Mucosa of gallbladder (tissue), 1 donor: ENCODE data around the gene MRPS17. TPM values are rescaled to one million over a fixed set of nuclear protein-coding genes. Genes with fewer than 3 reads are reported as not detected.
"Not testable (repeated sequence)": the region's sequence is repeated elsewhere in the genome, so short reads cannot be mapped to it uniquely, and the experiment has no call there.

ENCODE experiments used
- DNase-seq: peaks from one replicate; pipeline ENCODE4 v3.0.0-alpha.2; 2020; ENCODE audit warnings: low spot score
- total RNA-seq: library from RNA; stranded (reverse); gene quantifications from one replicate; pipeline ENCODE4 v1.2.1, GENCODE V29; 2021
- donor health status: DM: no; HTN: no; CAD: no.

Gene MRPS17
- total RNA-seq = 10.8 TPM

DNA sequence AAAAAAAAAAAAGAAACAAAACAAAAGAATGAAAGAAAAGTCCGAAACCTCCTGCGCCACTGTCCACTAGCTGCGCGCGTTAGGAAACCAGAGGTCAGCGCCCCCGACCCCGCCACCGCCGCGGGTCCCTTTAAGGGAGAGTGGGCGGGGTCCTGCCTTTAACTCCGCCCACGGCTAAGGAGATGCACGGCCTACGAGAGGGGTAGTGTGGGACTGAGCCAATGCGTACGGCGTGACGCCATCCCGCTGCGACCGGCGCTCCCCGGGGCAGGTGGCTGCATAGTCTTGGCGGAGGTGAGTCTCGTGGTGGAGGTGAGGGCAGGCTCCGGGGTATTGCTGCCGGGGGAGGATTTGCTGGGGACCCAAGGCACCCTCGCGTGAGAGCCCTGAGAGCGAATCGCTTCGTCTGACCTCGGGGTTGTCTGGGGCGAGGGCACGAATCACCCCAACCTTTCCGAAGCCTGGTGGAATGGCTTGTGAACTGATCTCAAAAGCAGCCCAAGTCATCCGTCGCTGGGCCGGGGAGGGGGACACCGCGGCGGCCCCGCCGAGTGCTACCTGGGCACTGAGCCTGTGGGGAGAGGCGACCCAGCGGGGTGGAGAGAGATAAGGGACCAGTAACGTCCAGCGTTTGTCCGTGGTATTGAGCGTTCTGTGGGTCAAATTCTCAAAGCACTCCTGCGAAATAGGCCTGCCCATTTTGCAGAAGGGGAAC lies at the start of gene MRPS17:
TSS of gene MRPS17 (plus strand) at position 241 of the 715 bp plus-strand sequence. CDS start 1,319 bp downstream, outside the sequence.
- DNase-seq = peak; percentile 93

DNA sequence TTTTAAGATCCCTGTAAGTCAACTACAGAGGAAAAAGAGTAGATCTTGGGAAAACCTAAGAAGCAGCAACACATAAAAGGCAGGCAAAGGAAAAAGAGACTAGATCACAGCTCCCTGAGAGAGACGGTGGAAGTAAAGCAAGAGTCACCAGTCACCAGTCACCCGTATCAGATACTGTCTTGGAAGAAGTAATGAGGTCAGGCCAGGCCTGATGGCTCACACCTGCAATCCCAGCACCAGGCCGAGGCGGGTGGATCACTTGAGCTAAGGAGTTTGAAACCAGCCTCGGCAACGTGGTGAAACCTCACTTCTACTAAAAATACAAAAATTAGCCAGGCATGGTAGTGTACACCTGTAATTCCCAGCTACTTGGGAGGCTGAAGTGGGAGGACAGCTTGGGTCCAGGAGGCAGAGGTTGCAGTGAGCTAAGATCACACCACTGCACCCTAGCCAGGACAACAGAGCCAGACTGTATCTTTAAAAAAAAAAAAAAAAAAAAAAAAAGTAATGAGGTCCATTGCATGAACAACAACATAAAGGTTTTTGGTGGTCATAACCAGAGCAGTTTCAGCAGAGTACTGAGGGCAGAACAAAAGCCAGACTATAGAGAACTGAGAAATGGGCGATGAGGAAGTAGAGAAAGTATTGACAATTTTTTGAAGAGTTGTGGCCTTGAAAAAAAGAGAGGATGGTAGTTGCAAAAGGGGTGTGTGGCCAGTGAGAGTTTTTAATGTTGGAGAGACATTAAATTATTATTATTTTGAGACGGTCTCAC lies 47.5 kb upstream of the MRPS17 start:
- no peak for DNase-seq

- DNase-seq = no peak
Observed at GRCh38 chr7:55912748-55913158, 38.9 kb upstream of the MRPS17 start.

DNA sequence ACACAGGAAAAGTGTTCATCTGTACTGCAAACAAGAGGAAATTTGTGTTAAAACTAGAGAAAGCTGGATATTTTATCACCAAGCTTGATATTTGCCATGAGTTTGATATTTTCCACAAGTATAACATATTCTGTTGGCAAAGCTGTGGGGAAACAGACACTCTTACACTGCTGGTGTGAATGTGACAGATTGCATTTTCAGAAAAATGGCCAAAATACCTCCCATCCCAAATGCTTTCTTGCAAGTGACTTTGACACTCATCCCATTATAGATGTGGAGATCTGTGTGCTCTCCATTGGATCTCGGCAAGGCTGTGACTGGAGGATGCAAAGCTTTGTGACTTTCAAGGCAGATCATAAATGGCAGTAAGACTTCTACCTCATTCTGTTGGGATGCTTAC lies 33.9 kb upstream of the MRPS17 start:
- no peak for DNase-seq

DNA sequence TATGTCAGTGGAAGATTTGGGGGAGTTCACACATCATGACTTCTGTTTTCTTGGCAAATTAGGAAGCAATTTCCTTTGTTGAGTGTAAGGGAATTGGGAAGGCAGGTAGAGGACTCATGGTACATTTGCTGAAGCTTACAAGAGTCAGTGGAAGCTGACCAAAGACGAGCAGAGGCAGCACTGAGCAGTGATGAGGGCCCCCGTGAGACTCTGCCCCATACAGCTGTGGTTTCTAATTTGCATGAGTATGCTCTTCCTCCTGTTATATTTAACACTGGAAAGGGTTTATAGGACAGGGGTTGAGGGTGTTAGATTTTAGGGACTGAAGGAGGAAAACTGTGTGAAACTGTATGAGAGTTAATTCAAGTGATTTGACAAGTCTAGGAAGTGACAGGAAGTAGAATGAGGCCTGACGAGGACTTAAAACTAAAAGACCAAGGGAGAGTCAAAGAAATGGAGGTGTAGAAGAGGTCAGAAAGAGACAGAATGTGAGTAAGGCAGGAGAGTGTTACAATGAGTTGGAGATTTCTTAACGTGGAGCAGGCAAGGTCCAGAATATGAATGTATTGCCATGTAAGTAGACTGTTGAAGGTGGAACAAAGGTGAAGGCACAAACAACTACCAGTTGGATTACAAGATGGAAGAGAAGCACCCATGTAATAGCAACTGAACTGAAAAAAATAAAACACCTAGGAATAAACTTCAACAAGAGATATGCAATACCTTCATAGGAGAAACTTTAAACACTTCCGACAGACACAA lies 23.5 kb upstream of the MRPS17 start:
- no peak for DNase-seq

- DNase-seq = no peak
Observed at GRCh38 chr7:55931421-55932151, 20.1 kb upstream of the MRPS17 start.

DNA sequence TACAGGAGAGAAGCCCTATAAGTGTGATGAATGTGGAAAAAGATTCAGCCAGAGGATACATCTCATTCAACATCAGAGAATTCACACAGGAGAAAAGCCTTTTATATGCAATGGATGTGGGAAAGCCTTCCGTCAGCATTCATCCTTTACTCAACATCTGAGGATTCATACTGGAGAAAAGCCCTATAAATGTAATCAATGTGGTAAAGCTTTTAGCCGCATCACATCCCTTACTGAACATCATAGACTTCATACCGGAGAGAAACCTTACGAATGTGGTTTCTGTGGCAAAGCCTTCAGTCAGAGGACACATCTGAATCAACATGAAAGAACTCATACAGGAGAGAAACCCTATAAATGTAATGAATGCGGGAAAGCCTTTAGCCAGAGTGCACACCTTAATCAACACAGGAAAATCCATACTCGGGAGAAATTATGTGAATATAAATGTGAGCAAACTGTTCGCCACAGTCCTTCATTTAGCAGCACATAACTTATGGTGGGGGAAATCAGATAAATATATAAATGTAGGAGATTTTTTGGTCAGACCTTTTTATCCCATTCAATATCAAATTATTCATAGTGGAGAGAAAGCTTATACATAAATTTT lies 12.1 kb upstream of the MRPS17 start:
- no peak for DNase-seq

DNA sequence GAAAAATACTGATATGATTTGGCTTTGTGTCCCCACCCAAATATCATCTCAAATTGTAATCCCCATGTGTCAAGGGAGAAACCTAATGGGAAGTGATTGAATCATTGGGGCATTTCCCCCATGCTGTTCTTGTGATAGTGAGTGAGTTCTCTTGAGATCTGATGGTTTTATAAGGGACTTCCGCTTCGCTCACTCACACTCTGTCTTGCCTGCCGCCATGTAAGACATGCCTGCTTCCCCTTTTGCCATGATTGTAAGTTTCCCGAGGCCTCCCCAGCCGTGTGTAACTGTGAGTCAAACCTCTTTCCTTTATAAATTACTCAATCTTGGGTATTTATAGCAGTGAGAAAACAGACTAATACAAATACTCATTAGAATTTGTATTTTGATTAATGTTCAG lies 5.1 kb upstream of the MRPS17 start:
- no peak for DNase-seq

GRCh38 chr7:55952352-55952671 lies 635 bp downstream of the MRPS17 start:
- not testable (repeated sequence) for DNase-seq

DNA sequence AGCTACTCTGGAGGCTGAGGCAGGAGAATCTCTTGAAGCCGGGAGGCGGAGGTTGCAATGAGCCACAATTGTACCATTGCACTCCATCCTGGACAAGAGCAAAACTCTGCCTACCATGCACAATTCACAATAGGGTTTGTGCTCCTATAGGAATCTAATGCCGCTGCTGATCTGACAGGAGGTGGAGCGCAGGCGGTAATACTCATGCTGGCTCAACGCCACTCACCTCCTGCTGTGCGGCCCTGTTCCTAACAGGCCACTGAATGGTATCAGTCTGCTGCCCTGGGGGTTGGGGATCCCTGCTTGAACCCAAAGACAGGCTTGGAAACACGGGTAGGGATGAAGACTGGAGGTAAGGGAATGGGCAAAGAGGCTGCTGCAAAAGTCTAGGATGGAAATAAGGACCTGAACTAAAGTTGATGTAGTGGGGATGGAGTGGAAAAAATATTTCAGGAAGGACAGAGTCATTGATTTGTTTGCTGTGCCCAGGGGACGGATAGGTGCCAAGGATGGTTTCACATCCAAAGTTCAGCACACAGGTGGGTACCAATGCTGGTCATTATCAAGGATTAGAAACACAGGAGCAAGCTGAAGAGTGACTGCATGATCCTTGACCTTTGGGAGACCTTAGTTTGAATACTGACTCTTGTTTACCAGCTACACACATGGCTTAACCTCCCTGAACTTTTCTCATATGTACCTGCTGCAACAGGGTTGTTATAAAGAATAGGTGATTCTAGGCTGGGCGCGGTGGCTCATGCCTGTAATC lies 2.2 kb downstream of the MRPS17 start:
- DNase-seq = no peak

- DNase-seq = no peak
Observed at GRCh38 chr7:55957190-55957589, 5.5 kb downstream of the MRPS17 start.

DNA sequence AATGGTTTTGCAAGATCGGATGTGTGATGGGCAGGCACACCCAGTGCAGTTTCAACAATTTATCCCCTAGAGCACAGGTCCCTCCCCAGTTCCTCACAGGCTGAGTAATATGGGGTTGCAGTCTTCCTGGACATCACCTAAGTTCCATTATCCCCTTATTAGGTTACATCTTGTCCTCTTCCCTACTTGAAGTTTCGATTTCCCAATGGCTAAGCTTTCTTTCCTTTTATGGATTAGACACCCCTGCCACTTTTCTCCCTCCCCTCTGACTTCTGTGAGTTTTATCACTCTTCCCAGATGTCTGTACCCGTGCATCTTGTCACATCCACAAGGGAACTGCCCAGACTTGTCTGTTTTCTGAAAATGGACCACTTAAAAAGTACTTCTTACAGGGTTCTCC lies 10.3 kb downstream of the MRPS17 start:
- no peak for DNase-seq

DNA sequence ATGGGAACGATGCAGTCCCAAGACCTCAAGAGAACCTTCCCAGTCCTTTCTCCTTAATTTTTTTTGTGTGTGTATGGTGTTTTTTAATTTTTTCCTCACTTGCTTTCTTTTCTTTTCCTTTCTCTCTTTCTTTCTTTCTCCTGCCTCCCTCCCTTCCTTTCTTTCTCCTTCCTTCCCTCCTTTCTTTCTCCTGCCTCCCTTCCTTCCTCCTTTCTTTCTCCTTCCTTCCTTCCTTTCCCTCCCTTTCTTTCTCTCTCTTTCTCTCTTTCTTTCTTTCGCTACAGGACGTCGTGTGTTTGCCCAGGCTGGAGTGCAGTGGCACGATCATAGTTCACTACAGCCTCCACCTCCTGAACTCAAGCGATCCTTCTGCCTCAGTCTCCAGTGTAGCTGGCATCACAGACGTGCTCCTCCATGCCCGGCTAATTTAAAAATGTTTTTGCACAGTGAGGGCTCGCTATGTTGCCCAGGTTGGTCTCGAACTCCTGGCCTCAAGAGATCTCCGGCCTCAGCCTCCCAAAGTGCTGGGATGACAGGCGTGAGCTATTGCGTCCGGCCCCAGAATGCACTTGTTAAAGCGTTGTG lies 12.0 kb downstream of the MRPS17 start:
- DNase-seq = no peak

- peak; percentile 67 for DNase-seq
Observed at GRCh38 chr7:55964261-55965099, 12.8 kb downstream of the MRPS17 start, which contains the start of gene NIPSNAP2. TSS of gene NIPSNAP2 (plus strand) at chr7:55964585. CDS start at chr7:55964610, 25 bp downstream.

- DNase-seq = no peak
Observed at GRCh38 chr7:55965100-55965470, 13.4 kb downstream of the MRPS17 start.

DNA sequence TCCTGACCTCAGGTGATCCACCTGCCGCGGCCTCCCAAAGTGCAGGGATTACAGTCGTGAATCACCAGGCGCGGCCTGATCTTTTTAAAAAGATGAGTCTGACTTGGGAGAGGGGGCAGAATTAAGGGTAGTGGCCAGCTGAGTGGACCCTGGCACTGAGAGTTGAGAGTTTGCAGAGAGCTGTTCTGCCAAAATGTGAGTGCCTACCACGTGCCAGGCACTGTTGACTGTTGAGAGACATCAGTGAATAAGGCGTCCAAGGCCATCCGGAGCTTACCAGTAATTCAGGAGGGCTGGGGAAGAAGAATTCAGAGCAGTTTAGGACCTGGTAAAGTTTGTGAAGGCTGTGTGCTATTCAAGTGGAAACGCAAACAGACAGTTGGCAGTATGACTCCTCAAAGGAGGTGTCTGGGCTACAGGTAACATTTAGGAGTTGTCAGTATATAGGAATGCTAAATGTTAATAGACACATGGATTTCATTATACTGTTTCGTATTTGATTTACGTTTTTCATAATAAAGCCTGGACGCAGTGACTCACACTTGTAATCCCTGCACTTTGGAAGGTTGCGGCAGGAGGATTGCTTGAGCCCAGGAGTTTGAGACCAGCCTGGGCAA lies 14.2 kb downstream of the MRPS17 start:
- no peak for DNase-seq

DNA sequence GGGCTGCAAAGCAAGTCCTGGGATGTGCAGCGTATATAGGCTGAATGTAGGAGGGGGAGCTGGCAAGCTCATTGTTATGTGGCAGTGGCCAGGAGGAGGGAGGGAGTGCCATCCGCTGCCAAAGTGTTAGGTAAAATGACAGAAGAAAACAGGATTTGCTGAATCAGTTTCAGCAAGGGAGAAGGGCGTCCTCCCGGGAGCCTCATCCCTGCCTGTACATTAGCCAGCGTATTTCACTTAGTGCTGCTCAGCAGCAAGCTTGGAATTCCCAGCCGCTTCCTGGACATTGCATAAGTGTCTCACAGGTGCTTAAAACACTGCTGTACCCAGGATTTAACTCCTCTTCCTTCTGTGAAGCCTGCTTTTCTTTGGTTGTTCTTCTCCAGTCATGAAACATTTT lies 15.2 kb downstream of the MRPS17 start:
- DNase-seq = no peak

DNA sequence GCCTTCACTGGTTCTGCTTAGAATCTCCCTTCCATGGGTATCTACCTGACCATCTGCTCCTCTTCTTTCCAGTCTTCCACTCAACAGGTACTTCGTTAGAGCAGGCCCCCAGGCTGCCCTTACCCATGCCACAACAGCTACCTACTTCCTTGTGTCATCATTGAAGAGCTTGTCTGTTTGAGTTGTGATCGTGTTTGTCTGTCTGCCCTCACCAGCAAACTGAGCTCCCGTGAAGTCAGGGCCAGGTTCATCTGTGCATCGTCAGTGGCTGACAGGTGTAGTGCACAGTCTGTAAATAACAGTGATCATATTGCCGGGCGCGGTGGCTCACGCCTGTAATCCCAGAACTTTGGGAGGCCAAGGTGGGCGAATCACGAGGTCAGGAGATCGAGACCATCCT lies 17.7 kb downstream of the MRPS17 start:
- DNase-seq = no peak

DNA sequence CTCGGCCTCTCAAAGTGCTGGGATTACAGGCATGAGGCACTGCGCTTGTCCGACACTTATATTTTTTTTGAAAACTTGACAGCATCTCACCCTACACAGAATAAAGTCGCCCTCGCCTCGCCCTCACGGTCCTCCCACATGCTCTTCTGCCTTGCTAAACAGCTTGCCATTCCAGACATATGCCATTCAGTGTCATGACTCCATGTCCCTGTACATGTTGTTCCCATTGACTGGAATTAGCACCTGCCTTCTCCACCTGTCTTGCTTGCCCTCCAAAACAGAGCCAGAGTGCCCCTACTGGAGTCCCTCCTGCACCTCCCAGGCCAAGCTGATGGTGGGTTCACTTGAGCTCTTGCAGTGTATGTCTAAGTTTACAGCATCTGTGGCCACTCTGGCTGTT lies 18.9 kb downstream of the MRPS17 start:
- DNase-seq = no peak
